Endothelial cell of umbilical vein (primary cell): Measurements from ENCODE around the gene SPG21. TPM values are rescaled to one million over a fixed set of nuclear protein-coding genes. Genes with fewer than 3 reads are reported as not detected.
"Not testable (repeated sequence)": the region's sequence is repeated elsewhere in the genome, so short reads cannot be mapped to it uniquely, and the experiment has no call there.

ENCODE experiments used
- BruUV-seq: library from RNA; stranded (reverse); fragments of 400-500 nt; replicated peaks from 2 replicates; lab custom pipeline; 2021; lab: Mats Ljungman, UMichigan
- CTCF ChIA-PET: fragments of 300-600, 350-600 bp; sonication (Branson Sonifier 250); formaldehyde crosslinking; loops from one replicate; lab custom pipeline; 2021; ENCODE audit warnings: antibody characterized with exemption, inconsistent platforms; lab: Charles Lee
- POLR2A ChIA-PET: fragments of 300-600, 350-600 bp; sonication (Branson Sonifier 250); formaldehyde crosslinking; loops from one replicate; lab custom pipeline; 2021; ENCODE audit warnings: antibody characterized with exemption, inconsistent platforms; lab: Charles Lee
- DNase-seq: peaks from one replicate; pipeline ENCODE4 v3.0.0-alpha.2; 2011; ENCODE audit warnings: low read depth, low spot score
- FAIRE-seq: peaks from 2 replicates; lab custom pipeline; 2011; peaks lifted over from hg19 to GRCh38; lab: Jason Lieb, UNC
- H2AFZ ChIP-seq: 2 replicates; pipeline ENCODE4 v1.6.0; 2012; ENCODE audit warnings: low read depth, low read length, control low read depth, inconsistent platforms
- H3K27ac ChIP-seq: 2 replicates; pipeline ENCODE4 v1.5.1; 2011; ENCODE audit warnings: low read depth, mild to moderate bottlenecking, control low read depth, low read length, moderate library complexity; ENCODE audit not compliant: insufficient read depth
- H3K27me3 ChIP-seq, 2 experiments: 2 replicates each; pipeline versions ENCODE4 v1.6.0 to v1.6.1; 2011; ENCODE audit warnings: low read length in 2 of 2, mixed read lengths in 1 of 2; ENCODE audit not compliant: control insufficient read depth in 2 of 2, insufficient read depth in 2 of 2
- H3K36me3 ChIP-seq, 2 experiments: 2 replicates in 1 of 2; 3 replicates in 1 of 2; pipeline ENCODE4 v1.5.1; 2011; ENCODE audit warnings: low read length in 2 of 2, mild to moderate bottlenecking in 1 of 2, moderate library complexity in 1 of 2; ENCODE audit not compliant: control insufficient read depth in 2 of 2, insufficient read depth in 2 of 2; ENCODE audit errors: extremely low read depth in 1 of 2
- H3K4me1 ChIP-seq: 3 replicates; pipeline ENCODE4 v1.5.1; 2011; ENCODE audit warnings: mild to moderate bottlenecking, low read length; ENCODE audit not compliant: control insufficient read depth, insufficient read depth; ENCODE audit errors: extremely low read depth
- H3K4me2 ChIP-seq: 2 replicates; pipeline ENCODE4 v1.6.1; 2011; ENCODE audit warnings: low read length, control low read depth, mixed read lengths; ENCODE audit not compliant: insufficient read depth
- H3K4me3 ChIP-seq, 3 experiments: fragments of 200-600 bp in 1 of 3; sonication (generic), shearing (Covaris generic) in 1 of 3; replicated peaks in 1 of 3; 2 replicates each; pipeline ENCODE4 v1.5.1; 2011 to 2016; ENCODE audit warnings: control low read depth in 3 of 3, low read length in 3 of 3, mild to moderate bottlenecking in 2 of 3, inconsistent platforms in 1 of 3, low read depth in 1 of 3, moderate library complexity in 1 of 3; ENCODE audit not compliant: insufficient read depth in 1 of 3
- H3K79me2 ChIP-seq: 2 replicates; pipeline ENCODE4 v1.6.0; 2012; ENCODE audit warnings: low read length, inconsistent platforms; ENCODE audit not compliant: control insufficient read depth, insufficient read depth
- H3K9ac ChIP-seq: replicated peaks from 2 replicates; pipeline ENCODE3; 2011; ENCODE audit warnings: low read length, control low read depth; ENCODE audit not compliant: insufficient read depth; ENCODE audit errors: extremely low read depth
- H3K9me1 ChIP-seq: replicated peaks from 3 replicates; pipeline ENCODE4 v1.6.0; 2011; ENCODE audit warnings: mild to moderate bottlenecking, low read length; ENCODE audit not compliant: control insufficient read depth, insufficient read depth; ENCODE audit errors: extremely low read depth
- H3K9me3 ChIP-seq: replicated peaks from 2 replicates; pipeline ENCODE4 v1.5.1; 2012; ENCODE audit warnings: low read length, inconsistent platforms; ENCODE audit not compliant: control insufficient read depth, insufficient read depth
- H4K20me1 ChIP-seq: replicated peaks from 2 replicates; pipeline ENCODE3; 2011; ENCODE audit warnings: mild to moderate bottlenecking, low read length; ENCODE audit not compliant: control insufficient read depth, insufficient read depth; ENCODE audit errors: extremely low read depth
- EZH2 ChIP-seq: IDR thresholded peaks from 2 replicates; pipeline ENCODE4 v1.6.1; 2012; ENCODE audit warnings: borderline replicate concordance, low read depth, mild to moderate bottlenecking, moderate library complexity, low read length, inconsistent platforms; ENCODE audit not compliant: severe bottlenecking
- FOS ChIP-seq: IDR thresholded peaks from 2 replicates; pipeline ENCODE4 v1.6.1; 2011; ENCODE audit warnings: mild to moderate bottlenecking, low read length, moderate library complexity, borderline replicate concordance; ENCODE audit not compliant: insufficient read depth
- GATA2 ChIP-seq: IDR thresholded peaks from 2 replicates; pipeline ENCODE4 v1.7.0; 2011; ENCODE audit warnings: low read depth, mild to moderate bottlenecking, moderate library complexity, mixed read lengths, low read length; ENCODE audit not compliant: insufficient read length, insufficient read depth
- JUN ChIP-seq: IDR thresholded peaks from 2 replicates; pipeline ENCODE4 v1.6.1; 2011; ENCODE audit warnings: borderline replicate concordance, low read depth; ENCODE audit not compliant: insufficient read length, insufficient read depth
- MYC ChIP-seq: IDR thresholded peaks from one replicate; pipeline ENCODE4 v1.6.1; 2011; ENCODE audit warnings: mild to moderate bottlenecking, low read depth, low read length
- POLR2A ChIP-seq: IDR thresholded peaks from 2 replicates; pipeline ENCODE4 v1.6.1; 2012; ENCODE audit warnings: low read depth, mild to moderate bottlenecking, control low read depth, low read length
- POLR2AphosphoS5 ChIP-seq: IDR thresholded peaks from 2 replicates; pipeline ENCODE4 v1.6.1; 2012; ENCODE audit warnings: low read depth, mild to moderate bottlenecking, control low read depth, low read length, moderate library complexity; ENCODE audit not compliant: insufficient read depth
- dilution Hi-C: fragments of 300-500 bp; cut with MboI; formaldehyde crosslinking; loops from one replicate; pipeline ENCODE4 v1.15.0; 2019; ENCODE audit warnings: low sequenced_read_pairs; ENCODE audit not compliant: extremely low pct_ligation_motif_present
- intact Hi-C: fragments of 100-400 bp; cut with micrococcal nuclease; formaldehyde crosslinking; loops from one replicate; pipeline ENCODE4 v1.10.0; 2022
- polyA plus RNA-seq, 4 experiments: library from polyadenylated mRNA; depleted of rRNA in 3 of 4; stranded (reverse) in 3 of 4; unstranded in 1 of 4; fragments of >200 nt; gene quantifications; 2 replicates each; pipeline versions ENCODE4 v1.2.1 to v1.2.3, GENCODE V29; 2011 to 2012; ENCODE audit warnings: missing spikeins in 1 of 4
- total RNA-seq: library from RNA; stranded (reverse); gene quantifications from 2 replicates; pipeline ENCODE4 v1.2.3, GENCODE V29; 2021
- TF ChIP-seq, protein P1 (sequence below): IDR thresholded peaks from 2 replicates; pipeline ENCODE4 v1.6.1; 2011; ENCODE audit not compliant: insufficient read depth, insufficient read length
- TF ChIP-seq, protein P2 (sequence below), 2 donors: IDR thresholded peaks; 1 replicate in 1 of 2; 2 replicates in 1 of 2; pipeline ENCODE4 v1.5.1; 2011; ENCODE audit warnings: low read length in 2 of 2, mild to moderate bottlenecking in 2 of 2, moderate library complexity in 2 of 2, control low read depth in 1 of 2, inconsistent platforms in 1 of 2, low read depth in 1 of 2; ENCODE audit not compliant: insufficient read depth in 1 of 2; ENCODE audit errors: extremely low read depth in 1 of 2

SPG21 gene
- total and polyA plus RNA-seq, 2 donors (not counting 3 experiments of a cell fraction or from before 2014, with no cell fraction given): 70.2 to 82.5 TPM

DNA sequence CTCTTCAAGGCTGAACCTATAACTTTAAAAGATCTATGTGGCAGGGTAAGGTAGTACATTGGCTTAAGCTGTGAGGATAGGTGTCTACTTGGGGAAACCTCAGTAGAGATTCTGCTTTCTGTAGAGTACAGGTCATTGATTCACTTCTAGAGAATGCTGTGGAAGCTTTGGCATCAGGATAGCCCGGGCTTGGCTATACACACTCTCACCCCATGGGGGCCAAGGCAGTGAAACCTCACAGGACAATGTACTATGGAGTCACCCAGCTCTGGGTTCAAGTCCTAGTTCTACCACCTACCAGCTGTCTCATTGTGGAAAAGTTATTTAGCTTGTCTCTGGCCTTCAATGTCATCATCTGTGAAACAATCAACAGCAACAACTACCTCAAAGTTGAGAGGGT lies 30.7 kb upstream of the SPG21 start:
- dilution Hi-C loops (no loop called here), intact Hi-C loops (no loop called here)
- no TSS peak for BruUV-seq
- H3K4me2 ChIP-seq: no peak overlapping the region
- ChIA-PET CTCF (no interaction called here), POLR2A (interaction anchor here (0.7 kb wide), 1 partner anchor 39 kb away, joined by 3 read pairs; no protein-coding TSS in a partner anchor)
- no peaks in the 10 kb centered on the region for H4K20me1 ChIP-seq
- H3K27ac ChIP-seq: no peak overlapping the region
- no peak overlapping the region for H3K4me3 ChIP-seq
- TF ChIP-seq POLR2AphosphoS5 (no peak), JUN (no peak), MYC (no peak), POLR2A (no peak), EZH2 (no peak), GATA2 (no peak), FOS (no peak)
- TF ChIP-seq, protein P1, sequence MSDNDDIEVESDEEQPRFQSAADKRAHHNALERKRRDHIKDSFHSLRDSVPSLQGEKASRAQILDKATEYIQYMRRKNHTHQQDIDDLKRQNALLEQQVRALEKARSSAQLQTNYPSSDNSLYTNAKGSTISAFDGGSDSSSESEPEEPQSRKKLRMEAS: no peak
- TF ChIP-seq, protein P2, sequence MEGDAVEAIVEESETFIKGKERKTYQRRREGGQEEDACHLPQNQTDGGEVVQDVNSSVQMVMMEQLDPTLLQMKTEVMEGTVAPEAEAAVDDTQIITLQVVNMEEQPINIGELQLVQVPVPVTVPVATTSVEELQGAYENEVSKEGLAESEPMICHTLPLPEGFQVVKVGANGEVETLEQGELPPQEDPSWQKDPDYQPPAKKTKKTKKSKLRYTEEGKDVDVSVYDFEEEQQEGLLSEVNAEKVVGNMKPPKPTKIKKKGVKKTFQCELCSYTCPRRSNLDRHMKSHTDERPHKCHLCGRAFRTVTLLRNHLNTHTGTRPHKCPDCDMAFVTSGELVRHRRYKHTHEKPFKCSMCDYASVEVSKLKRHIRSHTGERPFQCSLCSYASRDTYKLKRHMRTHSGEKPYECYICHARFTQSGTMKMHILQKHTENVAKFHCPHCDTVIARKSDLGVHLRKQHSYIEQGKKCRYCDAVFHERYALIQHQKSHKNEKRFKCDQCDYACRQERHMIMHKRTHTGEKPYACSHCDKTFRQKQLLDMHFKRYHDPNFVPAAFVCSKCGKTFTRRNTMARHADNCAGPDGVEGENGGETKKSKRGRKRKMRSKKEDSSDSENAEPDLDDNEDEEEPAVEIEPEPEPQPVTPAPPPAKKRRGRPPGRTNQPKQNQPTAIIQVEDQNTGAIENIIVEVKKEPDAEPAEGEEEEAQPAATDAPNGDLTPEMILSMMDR (IDR thresholded peaks at IDR 0.05; ENCODE audit: extremely low read depth in 1 of 2, insufficient read depth in 1 of 2, low read depth in 1 of 2, low read length in 2 of 2): no peak
- H3K4me1 ChIP-seq: no peaks in the 10 kb centered on the region
- H3K79me2 ChIP-seq: no peaks in the 10 kb centered on the region
- no peak overlapping the region for H3K9ac ChIP-seq
- no peaks in the 10 kb centered on the region for H3K27me3 ChIP-seq
- no peak for FAIRE-seq
- H2AFZ ChIP-seq: no peak overlapping the region
- H3K36me3 ChIP-seq: peaks cover 2 to 9% of the 10 kb centered on the region in 2 experiments
- no peaks in the 10 kb centered on the region for H3K9me3 ChIP-seq
- no peaks in the 10 kb centered on the region for H3K9me1 ChIP-seq
- DNase-seq: no peak

DNA sequence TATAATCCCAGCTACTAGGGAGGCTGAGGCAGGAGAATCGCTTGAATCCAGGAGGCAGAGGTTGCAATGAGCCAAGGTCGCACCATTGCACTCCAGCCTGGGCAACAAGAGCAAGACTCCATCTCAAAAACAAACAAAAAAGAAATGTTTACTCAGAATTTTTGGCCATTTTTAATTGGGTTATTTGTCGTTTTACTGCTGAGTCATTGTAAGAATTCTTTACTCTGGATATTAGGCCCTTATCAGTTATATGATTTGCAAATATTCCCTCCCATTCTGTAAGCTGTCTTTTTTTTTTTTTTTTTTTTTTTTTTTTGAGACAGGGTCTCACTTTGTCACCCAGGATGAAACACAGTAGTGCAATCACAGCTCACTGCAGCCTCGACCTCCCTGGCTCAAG lies 21.5 kb upstream of the SPG21 start:
- dilution Hi-C loops, BruUV-seq, H3K9me1 ChIP-seq, H3K27me3 ChIP-seq, H3K4me2 ChIP-seq, H3K27ac ChIP-seq, H4K20me1 ChIP-seq, FAIRE-seq, intact Hi-C loops, H3K4me1 ChIP-seq, H3K79me2 ChIP-seq, H3K9me3 ChIP-seq, H3K4me3 ChIP-seq, H3K36me3 ChIP-seq, H2AFZ ChIP-seq, H3K9ac ChIP-seq, DNase-seq: not testable (repeated sequence)
- CTCF ChIA-PET: interaction anchor here (0.6 to 1.4 kb wide), 3 partner anchors 23 to 244 kb away, joined by 3 to 4 read pairs (median 3); no protein-coding TSS in a partner anchor
- POLR2A ChIA-PET: interaction anchor here (0.6 to 0.7 kb wide), 3 partner anchors 16 to 283 kb away, joined by 6 to 14 read pairs (median 13); partner anchors contain the start of gene SPG21
